Endothelial cell of umbilical vein (primary cell): ENCODE measurements around the gene PRPF31. TPM values are rescaled to one million over a fixed set of nuclear protein-coding genes. Genes with fewer than 3 reads are reported as not detected.

Experiments
- BruUV-seq: library from RNA; stranded (reverse); fragments of 400-500 nt; replicated peaks from 2 replicates; lab custom pipeline; 2021; lab: Mats Ljungman, UMichigan
- CTCF ChIA-PET: fragments of 300-600, 350-600 bp; sonication (Branson Sonifier 250); formaldehyde crosslinking; loops from one replicate; lab custom pipeline; 2021; ENCODE audit warnings: antibody characterized with exemption, inconsistent platforms; lab: Charles Lee
- POLR2A ChIA-PET: fragments of 300-600, 350-600 bp; sonication (Branson Sonifier 250); formaldehyde crosslinking; loops from one replicate; lab custom pipeline; 2021; ENCODE audit warnings: antibody characterized with exemption, inconsistent platforms; lab: Charles Lee
- DNase-seq: peaks from one replicate; pipeline ENCODE4 v3.0.0-alpha.2; 2011; ENCODE audit warnings: low read depth, low spot score
- FAIRE-seq: peaks from 2 replicates; lab custom pipeline; 2011; peaks lifted over from hg19 to GRCh38; lab: Jason Lieb, UNC
- H2AFZ ChIP-seq: 2 replicates; pipeline ENCODE4 v1.6.0; 2012; ENCODE audit warnings: low read depth, low read length, control low read depth, inconsistent platforms
- H3K27ac ChIP-seq: 2 replicates; pipeline ENCODE4 v1.5.1; 2011; ENCODE audit warnings: low read depth, mild to moderate bottlenecking, control low read depth, low read length, moderate library complexity; ENCODE audit not compliant: insufficient read depth
- H3K27me3 ChIP-seq, 2 experiments: 2 replicates each; pipeline versions ENCODE4 v1.6.0 to v1.6.1; 2011; ENCODE audit warnings: low read length in 2 of 2, mixed read lengths in 1 of 2; ENCODE audit not compliant: control insufficient read depth in 2 of 2, insufficient read depth in 2 of 2
- H3K36me3 ChIP-seq, 2 experiments: 2 replicates in 1 of 2; 3 replicates in 1 of 2; pipeline ENCODE4 v1.5.1; 2011; ENCODE audit warnings: low read length in 2 of 2, mild to moderate bottlenecking in 1 of 2, moderate library complexity in 1 of 2; ENCODE audit not compliant: control insufficient read depth in 2 of 2, insufficient read depth in 2 of 2; ENCODE audit errors: extremely low read depth in 1 of 2
- H3K4me1 ChIP-seq: 3 replicates; pipeline ENCODE4 v1.5.1; 2011; ENCODE audit warnings: mild to moderate bottlenecking, low read length; ENCODE audit not compliant: control insufficient read depth, insufficient read depth; ENCODE audit errors: extremely low read depth
- H3K4me2 ChIP-seq: 2 replicates; pipeline ENCODE4 v1.6.1; 2011; ENCODE audit warnings: low read length, control low read depth, mixed read lengths; ENCODE audit not compliant: insufficient read depth
- H3K4me3 ChIP-seq, 3 experiments: fragments of 200-600 bp in 1 of 3; sonication (generic), shearing (Covaris generic) in 1 of 3; replicated peaks in 1 of 3; 2 replicates each; pipeline ENCODE4 v1.5.1; 2011 to 2016; ENCODE audit warnings: control low read depth in 3 of 3, low read length in 3 of 3, mild to moderate bottlenecking in 2 of 3, inconsistent platforms in 1 of 3, low read depth in 1 of 3, moderate library complexity in 1 of 3; ENCODE audit not compliant: insufficient read depth in 1 of 3
- H3K79me2 ChIP-seq: 2 replicates; pipeline ENCODE4 v1.6.0; 2012; ENCODE audit warnings: low read length, inconsistent platforms; ENCODE audit not compliant: control insufficient read depth, insufficient read depth
- H3K9ac ChIP-seq: replicated peaks from 2 replicates; pipeline ENCODE3; 2011; ENCODE audit warnings: low read length, control low read depth; ENCODE audit not compliant: insufficient read depth; ENCODE audit errors: extremely low read depth
- H3K9me1 ChIP-seq: replicated peaks from 3 replicates; pipeline ENCODE4 v1.6.0; 2011; ENCODE audit warnings: mild to moderate bottlenecking, low read length; ENCODE audit not compliant: control insufficient read depth, insufficient read depth; ENCODE audit errors: extremely low read depth
- H3K9me3 ChIP-seq: replicated peaks from 2 replicates; pipeline ENCODE4 v1.5.1; 2012; ENCODE audit warnings: low read length, inconsistent platforms; ENCODE audit not compliant: control insufficient read depth, insufficient read depth
- H4K20me1 ChIP-seq: replicated peaks from 2 replicates; pipeline ENCODE3; 2011; ENCODE audit warnings: mild to moderate bottlenecking, low read length; ENCODE audit not compliant: control insufficient read depth, insufficient read depth; ENCODE audit errors: extremely low read depth
- CTCF ChIP-seq, 2 donors: IDR thresholded peaks; 1 replicate in 1 of 2; 2 replicates in 1 of 2; pipeline ENCODE4 v1.5.1; 2011; ENCODE audit warnings: low read length in 2 of 2, mild to moderate bottlenecking in 2 of 2, moderate library complexity in 2 of 2, control low read depth in 1 of 2, inconsistent platforms in 1 of 2, low read depth in 1 of 2; ENCODE audit not compliant: insufficient read depth in 1 of 2; ENCODE audit errors: extremely low read depth in 1 of 2
- EZH2 ChIP-seq: IDR thresholded peaks from 2 replicates; pipeline ENCODE4 v1.6.1; 2012; ENCODE audit warnings: borderline replicate concordance, low read depth, mild to moderate bottlenecking, moderate library complexity, low read length, inconsistent platforms; ENCODE audit not compliant: severe bottlenecking
- FOS ChIP-seq: IDR thresholded peaks from 2 replicates; pipeline ENCODE4 v1.6.1; 2011; ENCODE audit warnings: mild to moderate bottlenecking, low read length, moderate library complexity, borderline replicate concordance; ENCODE audit not compliant: insufficient read depth
- GATA2 ChIP-seq: IDR thresholded peaks from 2 replicates; pipeline ENCODE4 v1.7.0; 2011; ENCODE audit warnings: low read depth, mild to moderate bottlenecking, moderate library complexity, mixed read lengths, low read length; ENCODE audit not compliant: insufficient read length, insufficient read depth
- JUN ChIP-seq: IDR thresholded peaks from 2 replicates; pipeline ENCODE4 v1.6.1; 2011; ENCODE audit warnings: borderline replicate concordance, low read depth; ENCODE audit not compliant: insufficient read length, insufficient read depth
- MAX ChIP-seq: IDR thresholded peaks from 2 replicates; pipeline ENCODE4 v1.6.1; 2011; ENCODE audit not compliant: insufficient read depth, insufficient read length
- MYC ChIP-seq: IDR thresholded peaks from one replicate; pipeline ENCODE4 v1.6.1; 2011; ENCODE audit warnings: mild to moderate bottlenecking, low read depth, low read length
- POLR2A ChIP-seq: IDR thresholded peaks from 2 replicates; pipeline ENCODE4 v1.6.1; 2012; ENCODE audit warnings: low read depth, mild to moderate bottlenecking, control low read depth, low read length
- POLR2AphosphoS5 ChIP-seq: IDR thresholded peaks from 2 replicates; pipeline ENCODE4 v1.6.1; 2012; ENCODE audit warnings: low read depth, mild to moderate bottlenecking, control low read depth, low read length, moderate library complexity; ENCODE audit not compliant: insufficient read depth
- dilution Hi-C: fragments of 300-500 bp; cut with MboI; formaldehyde crosslinking; loops from one replicate; pipeline ENCODE4 v1.15.0; 2019; ENCODE audit warnings: low sequenced_read_pairs; ENCODE audit not compliant: extremely low pct_ligation_motif_present
- intact Hi-C: fragments of 100-400 bp; cut with micrococcal nuclease; formaldehyde crosslinking; loops from one replicate; pipeline ENCODE4 v1.10.0; 2022
- polyA plus RNA-seq, 4 experiments: library from polyadenylated mRNA; depleted of rRNA in 3 of 4; stranded (reverse) in 3 of 4; unstranded in 1 of 4; fragments of >200 nt; gene quantifications; 2 replicates each; pipeline versions ENCODE4 v1.2.1 to v1.2.3, GENCODE V29; 2011 to 2012; ENCODE audit warnings: missing spikeins in 1 of 4
- total RNA-seq: library from RNA; stranded (reverse); gene quantifications from 2 replicates; pipeline ENCODE4 v1.2.3, GENCODE V29; 2021

The PRPF31 gene
- total and polyA plus RNA-seq, 2 donors (not counting 3 experiments of a cell fraction or from before 2014, with no cell fraction given): 76.2 to 101 TPM

DNA sequence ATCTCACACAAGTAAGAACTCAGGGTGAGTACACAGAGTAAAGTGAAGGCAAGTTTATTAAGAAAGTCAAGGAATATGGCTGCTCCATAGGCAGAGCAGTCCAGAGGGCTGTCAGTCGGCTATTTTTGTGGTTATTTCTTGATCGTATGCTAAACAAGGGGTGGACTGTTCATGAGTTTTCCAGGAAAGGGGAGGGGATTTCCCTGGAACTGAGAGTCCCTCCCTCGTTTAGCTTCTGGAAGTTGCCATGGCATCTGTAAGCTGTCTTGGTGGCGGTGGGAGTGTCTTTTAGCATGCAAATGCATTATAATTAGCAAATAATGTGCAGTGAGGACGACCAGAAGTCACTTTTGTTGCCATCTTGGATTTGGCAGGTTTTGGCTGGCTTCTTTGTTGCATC, 46.1 kb upstream of the PRPF31 start:
- no peak overlapping the region for H3K4me3 ChIP-seq
- H3K4me2 ChIP-seq: no peak overlapping the region
- intact Hi-C loops (no loop called here), dilution Hi-C loops (no loop called here)
- H2AFZ ChIP-seq: no peak overlapping the region
- no peaks in the 10 kb centered on the region for H3K9me1 ChIP-seq
- H3K9ac ChIP-seq: no peak overlapping the region
- no peaks in the 10 kb centered on the region for H3K79me2 ChIP-seq
- FAIRE-seq (no peak), DNase-seq (no peak)
- H4K20me1 ChIP-seq: no peaks in the 10 kb centered on the region
- no TSS peak for BruUV-seq
- H3K36me3 ChIP-seq: no peaks in the 10 kb centered on the region
- ChIA-PET CTCF (no interaction called here), POLR2A (no interaction called here)
- H3K9me3 ChIP-seq: no peaks in the 10 kb centered on the region
- H3K27ac ChIP-seq: no peak overlapping the region
- no peak for TF ChIP-seq GATA2
- TF ChIP-seq MYC: no peak
- no peak for TF ChIP-seq POLR2A
- no peak for TF ChIP-seq EZH2
- no peaks in the 10 kb centered on the region for H3K27me3 ChIP-seq
- no peaks in the 10 kb centered on the region for H3K4me1 ChIP-seq

DNA sequence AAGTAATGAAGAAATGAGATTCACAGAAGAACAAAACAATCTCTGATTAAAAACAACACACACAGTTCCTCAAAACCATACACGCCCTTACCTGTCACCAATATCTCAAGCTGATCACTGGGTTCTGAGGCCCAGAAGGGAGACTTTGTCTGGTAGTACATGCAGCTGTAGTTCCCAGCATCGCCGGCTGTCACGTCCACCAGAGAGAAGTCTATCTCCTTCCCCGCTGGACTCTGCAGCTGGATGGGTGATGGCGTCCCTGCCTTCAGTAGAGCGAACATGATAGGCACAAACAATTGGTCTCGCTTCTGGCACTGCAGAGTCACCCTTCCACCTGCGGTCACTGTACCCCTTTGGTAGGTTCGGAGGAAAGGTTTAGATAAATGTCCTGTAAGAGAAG, 41.7 kb upstream of the PRPF31 start:
- no peaks in the 10 kb centered on the region for H3K27me3 ChIP-seq
- dilution Hi-C loops (no loop called here), intact Hi-C loops (no loop called here)
- no peaks in the 10 kb centered on the region for H3K79me2 ChIP-seq
- no peak overlapping the region for H3K9ac ChIP-seq
- H4K20me1 ChIP-seq: no peaks in the 10 kb centered on the region
- no peak overlapping the region for H3K27ac ChIP-seq
- no peaks in the 10 kb centered on the region for H3K36me3 ChIP-seq
- BruUV-seq: no TSS peak
- FAIRE-seq (no peak), DNase-seq (no peak)
- ChIA-PET CTCF (no interaction called here), POLR2A (no interaction called here)
- H2AFZ ChIP-seq: no peak overlapping the region
- H3K4me2 ChIP-seq: no peak overlapping the region
- TF ChIP-seq POLR2A (no peak), JUN (no peak), POLR2AphosphoS5 (no peak), GATA2 (no peak), FOS (no peak), MAX (no peak), MYC (no peak), CTCF (IDR thresholded peaks at IDR 0.05; ENCODE audit: extremely low read depth in 1 of 2, insufficient read depth in 1 of 2, low read depth in 1 of 2, low read length in 2 of 2) (no peak), EZH2 (no peak)
- no peaks in the 10 kb centered on the region for H3K4me1 ChIP-seq
- H3K4me3 ChIP-seq: no peak overlapping the region
- H3K9me3 ChIP-seq: no peaks in the 10 kb centered on the region
- no peaks in the 10 kb centered on the region for H3K9me1 ChIP-seq
